ENCODE results near the gene PRPF6. TPM values are rescaled to one million over a fixed set of nuclear protein-coding genes. Genes with fewer than 3 reads are reported as not detected.

PRPF6 gene
- total and polyA plus RNA-seq, 2 donors (not counting 1 experiment from before 2014, with no cell fraction given): 31.7 to 82.9 TPM

DNA sequence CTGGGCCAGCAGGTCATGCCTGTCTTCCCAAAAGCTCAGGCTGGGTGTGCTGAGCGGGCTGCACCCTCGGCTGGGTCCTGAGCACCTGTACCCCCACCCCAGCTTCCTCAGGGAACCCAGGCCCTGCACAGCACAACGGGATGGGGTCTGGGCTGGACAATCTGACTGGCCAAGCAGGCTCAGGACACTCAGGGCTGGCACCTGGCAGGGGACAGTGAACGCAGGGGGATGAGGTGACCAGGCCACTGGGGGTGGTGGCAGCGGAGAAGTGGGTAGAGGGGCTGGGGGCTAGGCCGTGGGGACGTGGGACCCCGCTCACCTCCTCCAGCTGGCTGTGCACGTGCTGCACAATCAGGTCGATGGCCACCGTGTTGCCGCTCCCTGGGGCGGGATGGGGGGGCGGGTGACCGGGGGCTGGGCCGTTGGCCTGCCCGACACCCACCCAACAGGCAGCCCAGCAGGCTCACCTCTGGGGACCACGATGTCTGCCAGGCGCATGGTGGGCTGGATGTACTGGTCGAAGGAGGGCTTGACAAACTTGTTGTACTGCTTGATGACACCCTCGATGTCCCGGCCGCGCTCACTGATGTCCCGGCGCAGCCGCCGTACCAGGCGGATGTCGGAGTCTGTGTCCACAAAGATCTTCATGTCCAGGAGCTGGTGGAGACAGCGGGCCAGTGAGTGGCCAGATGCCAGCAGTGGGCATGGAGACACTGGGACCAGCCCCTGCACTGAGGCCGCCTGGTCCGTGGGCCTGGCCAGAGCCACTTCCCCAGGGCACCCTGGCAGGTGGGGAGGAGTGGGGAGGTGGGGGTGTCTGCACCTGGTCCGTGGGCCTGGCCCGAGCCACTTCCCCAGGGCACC lies 36.6 kb upstream of the PRPF6 start:
- Histone ChIP-seq H3K4me3 (ENCODE audit: control extremely low read depth in 1 of 5, extremely low read depth in 1 of 5, insufficient read depth in 1 of 5, low read depth in 2 of 5, low read length in 4 of 5) (no peak overlapping the region), H3K27me3 (replicated peaks in 1 of 4; ENCODE audit: control extremely low read depth in 1 of 4, control insufficient read depth in 3 of 4, insufficient read depth in 4 of 4, low read length in 3 of 4) (no peaks in the 10 kb centered on the region), H3K9ac (ENCODE audit: low read length) (no peak overlapping the region), H3K36me3 (replicated peaks in 1 of 2; ENCODE audit: control extremely low read depth in 1 of 2, control insufficient read depth in 1 of 2, extremely low read depth in 1 of 2, insufficient read depth in 2 of 2, low read length in 1 of 2) (peaks cover 0 to 53% of the 10 kb centered on the region in 2 experiments), H3K4me2 (replicated peaks; ENCODE audit: low read depth, low read length, poor library complexity, severe bottlenecking) (no peak overlapping the region), H3K4me1 (ENCODE audit: control insufficient read depth in 2 of 2, insufficient read depth in 2 of 2, low read length in 2 of 2) (peaks cover 33 to 40% of the 10 kb centered on the region in 2 donors), H4K20me1 (ENCODE audit: control insufficient read depth, insufficient read depth, low read length, poor library complexity, severe bottlenecking) (peaks cover 94% of the 10 kb centered on the region), H3K79me2 (ENCODE audit: control insufficient read depth, insufficient read depth, low read length) (peaks cover 70% of the 10 kb centered on the region), H3K9me3 (ENCODE audit: control extremely low read depth in 1 of 3, control insufficient read depth in 2 of 3, insufficient read depth in 1 of 3, low read length in 2 of 3) (peaks cover 0 to 26% (median 0%) of the 10 kb centered on the region in 3 donors), H3K27ac (ENCODE audit: low read length in 2 of 2) (no peak overlapping the region), H2AFZ (ENCODE audit: insufficient read depth, low read depth, low read length, poor library complexity, severe bottlenecking) (no peak overlapping the region)
- ATAC-seq (ENCODE audit: low read depth): no peak
- WGBS (ENCODE audit: insufficient coverage): 97% methylated on average over 35 of the region's 35 CpGs
- no peaks in the 10 kb centered on the region for H3K27me3 Mint-ChIP-seq
- no peaks in the 10 kb centered on the region for H3K9me3 Mint-ChIP-seq (ENCODE audit: insufficient read depth)
- DNase-seq: no peak
- TF ChIP-seq CTCF (IDR thresholded peaks at IDR 0.05) (no peak), EZH2 (IDR thresholded peaks at IDR 0.05; ENCODE audit: borderline replicate concordance, insufficient read depth, low read depth, low read length, poor library complexity, severe bottlenecking) (no peak)
- peaks cover 40% of the 10 kb centered on the region for H3K4me1 Mint-ChIP-seq
- intact Hi-C loops (cut with micrococcal nuclease): no loop called here
- H3K27ac Mint-ChIP-seq: no peak overlapping the region
- H3K4me3 Mint-ChIP-seq: no peak overlapping the region
- CTCF ChIA-PET: no interaction called here
- POLR2A ChIA-PET: no interaction called here

- ChIA-PET CTCF (no interaction called here), POLR2A (no interaction called here)
- Mint-ChIP-seq H3K27ac (no peak overlapping the region), H3K27me3 (no peaks in the 10 kb centered on the region), H3K9me3 (ENCODE audit: insufficient read depth) (no peaks in the 10 kb centered on the region), H3K4me3 (no peak overlapping the region), H3K4me1 (peaks cover 47% of the 10 kb centered on the region)
- Histone ChIP-seq H3K4me3 (ENCODE audit: control extremely low read depth in 1 of 5, extremely low read depth in 1 of 5, insufficient read depth in 1 of 5, low read depth in 2 of 5, low read length in 4 of 5) (no peak overlapping the region), H3K27me3 (replicated peaks in 1 of 4; ENCODE audit: control extremely low read depth in 1 of 4, control insufficient read depth in 3 of 4, insufficient read depth in 4 of 4, low read length in 3 of 4) (no peaks in the 10 kb centered on the region), H3K4me1 (ENCODE audit: control insufficient read depth in 2 of 2, insufficient read depth in 2 of 2, low read length in 2 of 2) (peaks cover 41 to 48% of the 10 kb centered on the region in 2 donors), H3K9me3 (ENCODE audit: control extremely low read depth in 1 of 3, control insufficient read depth in 2 of 3, insufficient read depth in 1 of 3, low read length in 2 of 3) (peaks cover 0 to 25% (median 0%) of the 10 kb centered on the region in 3 donors), H3K27ac (ENCODE audit: low read length in 2 of 2) (no peak overlapping the region), H2AFZ (ENCODE audit: insufficient read depth, low read depth, low read length, poor library complexity, severe bottlenecking) (no peak overlapping the region), H3K4me2 (replicated peaks; ENCODE audit: low read depth, low read length, poor library complexity, severe bottlenecking) (no peak overlapping the region), H3K9ac (ENCODE audit: low read length) (no peak overlapping the region), H3K79me2 (ENCODE audit: control insufficient read depth, insufficient read depth, low read length) (peaks cover 79% of the 10 kb centered on the region), H3K36me3 (replicated peaks in 1 of 2; ENCODE audit: control extremely low read depth in 1 of 2, control insufficient read depth in 1 of 2, extremely low read depth in 1 of 2, insufficient read depth in 2 of 2, low read length in 1 of 2) (peaks cover 0 to 49% of the 10 kb centered on the region in 2 experiments), H4K20me1 (ENCODE audit: control insufficient read depth, insufficient read depth, low read length, poor library complexity, severe bottlenecking) (peaks cover 96% of the 10 kb centered on the region)
- ATAC-seq (ENCODE audit: low read depth) (no peak), DNase-seq (no peak)
- intact Hi-C loops (cut with micrococcal nuclease): no loop called here
- 92% methylated on average over 17 of the region's 17 CpGs for WGBS (ENCODE audit: insufficient coverage)
- TF ChIP-seq EZH2 (IDR thresholded peaks at IDR 0.05; ENCODE audit: borderline replicate concordance, insufficient read depth, low read depth, low read length, poor library complexity, severe bottlenecking): no peak
- no peak for TF ChIP-seq CTCF (IDR thresholded peaks at IDR 0.05)
Measured at GRCh38 chr20:63945031-63945658, 35.8 kb upstream of the PRPF6 start.
